ENCODE results near the gene CTR9.
A peak's percentile ranks its signal among the peaks of the same experiment; 100 is the strongest.

The CTR9 gene

DNA sequence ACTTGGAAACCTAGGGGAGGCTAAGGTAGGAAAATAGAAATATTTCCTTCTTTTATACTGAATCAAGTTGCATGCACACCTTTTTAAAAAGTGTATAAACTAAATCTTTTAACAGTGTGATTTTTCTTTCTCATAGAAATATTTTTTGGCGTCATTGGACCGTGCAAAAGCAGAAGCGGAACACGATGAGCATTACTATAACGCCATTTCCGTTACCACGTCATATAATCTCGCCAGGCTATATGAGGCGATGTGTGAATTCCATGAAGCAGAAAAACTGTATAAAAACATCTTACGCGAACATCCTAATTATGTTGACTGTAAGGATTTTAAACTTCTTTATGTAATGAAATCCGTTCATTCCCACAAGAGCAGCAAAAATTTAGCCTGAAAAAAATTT is 13.4 kb downstream of the CTR9 start:
- H3K27ac Mint-ChIP-seq, result no peak overlapping the region
- H3K36me3 Mint-ChIP-seq (ENCODE audit: low read depth), result peaks cover 43% of the 10 kb centered on the region

DNA sequence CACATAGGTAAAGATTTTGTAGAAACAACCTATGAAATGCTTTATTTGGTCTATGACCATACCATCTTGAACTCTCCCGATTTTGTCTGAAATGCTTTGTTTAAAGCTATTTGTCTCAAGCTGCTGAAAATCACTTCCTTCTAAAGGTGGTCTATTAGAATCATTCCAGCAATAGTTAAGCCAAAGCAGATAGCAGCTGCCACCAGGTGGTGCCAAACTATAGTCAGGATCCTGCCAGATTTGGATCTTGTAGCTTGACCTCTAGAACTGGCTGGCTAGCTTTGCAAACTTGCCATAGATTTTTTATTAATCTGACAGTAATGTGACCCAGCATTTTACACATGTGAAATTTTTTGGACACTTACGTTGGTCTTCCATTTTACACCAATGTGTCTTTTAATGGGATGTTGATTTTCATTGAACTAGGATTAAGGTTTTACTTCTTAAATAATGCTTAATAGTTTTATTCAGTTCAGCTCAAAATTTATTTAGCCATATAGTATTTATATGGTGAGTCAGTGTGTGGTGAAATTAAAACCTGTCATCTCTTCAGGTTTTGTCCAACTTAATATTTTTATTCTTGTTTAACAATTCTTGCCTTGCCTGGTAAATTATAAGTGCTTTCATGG is 19.7 kb downstream of the CTR9 start:
- no peaks in the 10 kb centered on the region for H3K27me3 Mint-ChIP-seq (ENCODE audit: low read depth, poor library complexity)
- peak; percentile 66 for TF ChIP-seq CTCF (IDR thresholded peaks at IDR 0.05)
- DNase-seq, result peak; percentile 57
- H3K9me3 Mint-ChIP-seq, result no peaks in the 10 kb centered on the region
- H3K4me1 Mint-ChIP-seq, result no peaks in the 10 kb centered on the region
- H3K27ac Mint-ChIP-seq, result no peak overlapping the region
- H3K4me3 Mint-ChIP-seq, result no peak overlapping the region
- peaks cover 67% of the 10 kb centered on the region for H3K36me3 Mint-ChIP-seq (ENCODE audit: low read depth)

More for the DNA sequence above, 13.4 kb downstream of the CTR9 start:
- TF ChIP-seq CTCF (IDR thresholded peaks at IDR 0.05), result no peak
- no peaks in the 10 kb centered on the region for H3K4me1 Mint-ChIP-seq
- H3K4me3 Mint-ChIP-seq, result no peak overlapping the region
- DNase-seq, result no peak
- no peaks in the 10 kb centered on the region for H3K27me3 Mint-ChIP-seq (ENCODE audit: low read depth, poor library complexity)
- no peaks in the 10 kb centered on the region for H3K9me3 Mint-ChIP-seq

DNA sequence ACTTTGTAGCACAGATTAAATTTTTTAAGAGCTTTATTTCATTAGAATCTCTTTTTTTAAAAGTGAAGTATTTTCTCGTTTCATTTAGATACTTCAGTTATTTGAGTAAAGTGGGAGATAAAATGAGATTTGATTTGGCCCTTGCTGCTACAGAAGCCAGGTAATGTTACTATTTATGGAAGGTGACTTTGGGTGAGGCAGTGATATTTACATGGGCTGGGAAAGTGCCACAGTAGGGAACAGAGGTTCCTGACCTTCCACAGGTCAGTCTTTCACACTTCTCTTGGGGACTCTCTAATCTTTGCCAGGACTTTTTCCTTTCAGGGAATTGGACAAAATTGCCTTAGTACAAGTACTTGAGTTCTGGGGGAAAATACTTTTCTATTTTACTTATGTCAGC is 20.4 kb downstream of the CTR9 start:
- Mint-ChIP-seq H3K4me3 (no peak overlapping the region), H3K27ac (no peak overlapping the region), H3K4me1 (no peaks in the 10 kb centered on the region), H3K9me3 (no peaks in the 10 kb centered on the region), H3K36me3 (ENCODE audit: low read depth) (peaks cover 67% of the 10 kb centered on the region), H3K27me3 (ENCODE audit: low read depth, poor library complexity) (no peaks in the 10 kb centered on the region)
- TF ChIP-seq CTCF (IDR thresholded peaks at IDR 0.05), result no peak
- DNase-seq, result no peak

DNA sequence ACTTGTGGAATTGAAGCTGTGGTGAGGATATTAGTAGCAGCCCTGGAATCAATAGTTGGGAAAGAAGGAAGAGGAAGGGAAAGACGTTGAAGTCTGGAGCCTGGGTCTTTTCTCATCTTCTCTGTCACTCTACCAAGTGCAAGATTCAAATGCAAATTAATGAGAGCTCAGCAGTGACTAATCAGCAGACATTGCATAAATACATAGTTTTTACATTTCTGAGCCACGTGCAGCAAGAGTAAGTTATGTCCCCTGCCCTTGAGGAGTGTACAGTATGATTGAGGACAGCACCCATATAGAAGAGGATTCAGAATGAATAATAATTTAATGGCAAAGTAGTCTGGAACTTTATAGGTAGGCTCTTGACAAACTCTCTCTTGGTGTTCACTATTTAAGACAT is 23.8 kb downstream of the CTR9 start:
- peaks cover 7% of the 10 kb centered on the region for H3K4me1 Mint-ChIP-seq
- TF ChIP-seq CTCF (IDR thresholded peaks at IDR 0.05), result no peak
- DNase-seq, result no peak
- peaks cover 68% of the 10 kb centered on the region for H3K36me3 Mint-ChIP-seq (ENCODE audit: low read depth)
- H3K27ac Mint-ChIP-seq, result no peak overlapping the region
- H3K4me3 Mint-ChIP-seq, result no peak overlapping the region
- no peaks in the 10 kb centered on the region for H3K9me3 Mint-ChIP-seq
- H3K27me3 Mint-ChIP-seq (ENCODE audit: low read depth, poor library complexity), result no peaks in the 10 kb centered on the region

DNA sequence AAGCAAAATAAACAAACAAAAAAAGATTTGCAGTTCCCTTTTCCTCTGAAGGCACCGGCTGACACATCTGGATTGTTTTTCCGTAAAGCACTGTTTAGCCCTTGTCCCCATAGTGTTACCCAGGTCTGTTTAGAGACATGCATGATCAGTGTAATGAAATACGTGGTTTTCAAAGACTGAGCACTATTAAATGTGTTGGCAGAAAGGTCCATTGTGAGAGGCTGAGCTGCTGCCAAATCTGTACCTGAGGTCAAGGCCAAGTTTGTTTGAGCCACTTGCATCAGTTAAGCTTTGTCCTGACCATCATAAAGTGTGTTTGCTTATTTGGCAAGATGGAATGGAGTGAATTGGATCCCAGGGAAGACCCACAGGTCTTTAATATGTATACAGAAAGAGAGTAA is 26.3 kb downstream of the CTR9 start:
- H3K9me3 Mint-ChIP-seq, result no peaks in the 10 kb centered on the region
- peaks cover 47% of the 10 kb centered on the region for H3K36me3 Mint-ChIP-seq (ENCODE audit: low read depth)
- H3K4me3 Mint-ChIP-seq, result no peak overlapping the region
- no peak overlapping the region for H3K27ac Mint-ChIP-seq
- H3K4me1 Mint-ChIP-seq, result peaks cover 7% of the 10 kb centered on the region
- H3K27me3 Mint-ChIP-seq (ENCODE audit: low read depth, poor library complexity), result no peaks in the 10 kb centered on the region
- no peak for TF ChIP-seq CTCF (IDR thresholded peaks at IDR 0.05)
- no peak for DNase-seq

GRCh38 chr11:10777806-10778205 is 26.8 kb downstream of the CTR9 start:
- no peak for TF ChIP-seq CTCF (IDR thresholded peaks at IDR 0.05)
- H3K36me3 Mint-ChIP-seq (ENCODE audit: low read depth), result peaks cover 45% of the 10 kb centered on the region
- no peak overlapping the region for H3K4me3 Mint-ChIP-seq
- no peak for DNase-seq
- H3K4me1 Mint-ChIP-seq, result peaks cover 7% of the 10 kb centered on the region
- H3K9me3 Mint-ChIP-seq, result no peaks in the 10 kb centered on the region
- no peaks in the 10 kb centered on the region for H3K27me3 Mint-ChIP-seq (ENCODE audit: low read depth, poor library complexity)
- H3K27ac Mint-ChIP-seq, result no peak overlapping the region

Data from nephron progenitor cell (in vitro differentiated cells).